Hepatocyte (in vitro differentiated cells): ENCODE measurements around the gene SPSB2.

Experiments used
- EZH2 ChIP-seq: fragments of 200-600 bp; sonication (generic); IDR thresholded peaks from 2 replicates; pipeline ENCODE4 v1.6.1; 2016; ENCODE audit warnings: antibody characterized with exemption, mild to moderate bottlenecking, borderline replicate concordance
- EZH2phosphoT487 ChIP-seq: fragments of 200-600 bp; sonication (generic); IDR thresholded peaks from one replicate; pipeline ENCODE4 v1.6.1; 2018; ENCODE audit warnings: antibody characterized with exemption, mild to moderate bottlenecking, low read depth, moderate library complexity; ENCODE audit not compliant: unreplicated experiment, severe bottlenecking
- TF ChIP-seq, protein P1 (sequence below): fragments of 200-600 bp; sonication (generic); IDR thresholded peaks from 2 replicates; pipeline ENCODE4 v1.5.1; 2016; ENCODE audit warnings: antibody characterized with exemption, mild to moderate bottlenecking; ENCODE audit not compliant: poor library complexity

DNA sequence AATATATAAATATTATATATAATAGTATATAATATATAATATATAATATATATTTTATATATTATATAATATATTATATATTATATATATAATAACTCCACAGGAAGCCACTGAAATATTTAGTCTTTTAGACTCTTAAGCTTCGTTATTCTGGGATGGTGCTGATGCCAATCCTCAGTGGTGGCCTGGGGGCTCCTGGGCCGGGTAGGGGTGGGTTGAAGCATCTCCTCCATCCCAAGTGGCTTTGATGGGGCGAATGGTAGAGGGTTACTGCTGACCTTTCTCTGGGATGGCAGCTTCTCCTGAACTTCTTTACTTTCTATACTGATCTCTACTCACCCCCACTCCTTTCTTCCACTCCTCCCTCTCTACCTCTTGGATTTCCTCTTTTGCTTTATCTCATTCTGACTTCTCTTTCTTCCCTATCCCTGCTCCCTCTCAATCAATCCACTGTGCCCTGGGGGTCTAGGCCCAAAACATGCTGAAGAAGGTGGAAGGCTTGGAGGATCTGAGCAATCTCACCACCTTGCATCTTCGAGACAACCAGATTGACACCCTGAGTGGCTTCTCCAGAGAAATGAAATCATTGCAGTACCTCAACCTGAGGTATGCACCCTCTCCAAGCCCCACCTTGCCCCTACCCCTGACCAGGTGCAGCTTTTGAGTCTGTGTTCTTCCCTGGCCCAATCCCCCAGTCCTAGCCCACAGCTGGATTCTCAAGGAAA, 36.5 kb upstream of the SPSB2 start:
- TF ChIP-seq, protein P1, sequence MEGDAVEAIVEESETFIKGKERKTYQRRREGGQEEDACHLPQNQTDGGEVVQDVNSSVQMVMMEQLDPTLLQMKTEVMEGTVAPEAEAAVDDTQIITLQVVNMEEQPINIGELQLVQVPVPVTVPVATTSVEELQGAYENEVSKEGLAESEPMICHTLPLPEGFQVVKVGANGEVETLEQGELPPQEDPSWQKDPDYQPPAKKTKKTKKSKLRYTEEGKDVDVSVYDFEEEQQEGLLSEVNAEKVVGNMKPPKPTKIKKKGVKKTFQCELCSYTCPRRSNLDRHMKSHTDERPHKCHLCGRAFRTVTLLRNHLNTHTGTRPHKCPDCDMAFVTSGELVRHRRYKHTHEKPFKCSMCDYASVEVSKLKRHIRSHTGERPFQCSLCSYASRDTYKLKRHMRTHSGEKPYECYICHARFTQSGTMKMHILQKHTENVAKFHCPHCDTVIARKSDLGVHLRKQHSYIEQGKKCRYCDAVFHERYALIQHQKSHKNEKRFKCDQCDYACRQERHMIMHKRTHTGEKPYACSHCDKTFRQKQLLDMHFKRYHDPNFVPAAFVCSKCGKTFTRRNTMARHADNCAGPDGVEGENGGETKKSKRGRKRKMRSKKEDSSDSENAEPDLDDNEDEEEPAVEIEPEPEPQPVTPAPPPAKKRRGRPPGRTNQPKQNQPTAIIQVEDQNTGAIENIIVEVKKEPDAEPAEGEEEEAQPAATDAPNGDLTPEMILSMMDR: no peak
- TF ChIP-seq EZH2: no peak
- TF ChIP-seq EZH2phosphoT487: no peak
